Fibroblast of lung (primary cell): ENCODE data around the gene EHMT1. TPM values are rescaled to one million over a fixed set of nuclear protein-coding genes. Genes with fewer than 3 reads are reported as not detected.

Experiments used
- DNase-seq, 2 donors: peaks; one replicate each; pipeline versions ENCODE4 v3.0.0 to v3.0.0-alpha.2; 2010; ENCODE audit warnings: low read depth in 2 of 2
- H2AFZ ChIP-seq: 2 replicates; pipeline ENCODE4 v1.5.1; 2012; ENCODE audit warnings: low read length, control low read depth, inconsistent platforms
- H3K27ac ChIP-seq: 2 replicates; pipeline ENCODE4 v1.5.1; 2011; ENCODE audit warnings: low read length, control low read depth; ENCODE audit not compliant: insufficient read depth
- H3K27me3 ChIP-seq: 2 replicates; pipeline ENCODE4 v1.5.1; 2011; ENCODE audit warnings: mild to moderate bottlenecking, low read length; ENCODE audit not compliant: control insufficient read depth, insufficient read depth
- H3K36me3 ChIP-seq: 2 replicates; pipeline ENCODE4 v1.5.1; 2011; ENCODE audit warnings: low read length; ENCODE audit not compliant: control insufficient read depth, insufficient read depth
- H3K4me1 ChIP-seq: 2 replicates; pipeline ENCODE4 v1.5.1; 2011; ENCODE audit warnings: low read length; ENCODE audit not compliant: control insufficient read depth, insufficient read depth; ENCODE audit errors: extremely low read depth
- H3K4me2 ChIP-seq: 2 replicates; pipeline ENCODE4 v1.5.1; 2011; ENCODE audit warnings: low read length, control low read depth; ENCODE audit not compliant: insufficient read depth; ENCODE audit errors: extremely low read depth
- H3K4me3 ChIP-seq, 4 experiments: fragments of 200-600 bp in 1 of 4; sonication (generic) in 1 of 4; replicated peaks in 1 of 4; 2 replicates each; pipeline ENCODE4 v1.5.1; 2011 to 2016; ENCODE audit warnings: low read length in 4 of 4, low read depth in 3 of 4, mild to moderate bottlenecking in 3 of 4, control low read depth in 2 of 4, inconsistent platforms in 1 of 4, mixed read lengths in 1 of 4; ENCODE audit not compliant: insufficient read depth in 1 of 4; ENCODE audit errors: control extremely low read depth in 1 of 4
- H3K79me2 ChIP-seq: 2 replicates; pipeline ENCODE4 v1.5.1; 2012; ENCODE audit warnings: mild to moderate bottlenecking, low read length, inconsistent platforms; ENCODE audit not compliant: control insufficient read depth, insufficient read depth
- H3K9ac ChIP-seq: 2 replicates; pipeline ENCODE4 v1.5.1; 2011; ENCODE audit warnings: mild to moderate bottlenecking, low read length, control low read depth; ENCODE audit not compliant: insufficient read depth
- H3K9me3 ChIP-seq: 2 replicates; pipeline ENCODE4 v1.5.1; 2012; ENCODE audit warnings: low read depth, low read length; ENCODE audit not compliant: control insufficient read depth, insufficient read depth
- H4K20me1 ChIP-seq: 2 replicates; pipeline ENCODE4 v1.5.1; 2011; ENCODE audit warnings: low read length; ENCODE audit not compliant: control insufficient read depth, insufficient read depth; ENCODE audit errors: extremely low read depth
- CTCF ChIP-seq, 2 donors: IDR thresholded peaks in 1 of 2; conservative IDR thresholded peaks in 1 of 2; 1 replicate in 1 of 2; 2 replicates in 1 of 2; pipeline ENCODE4 v1.5.1; 2011 to 2012; ENCODE audit warnings: low read length in 2 of 2, control low read depth in 1 of 2, inconsistent platforms in 1 of 2, low read depth in 1 of 2, mild to moderate bottlenecking in 1 of 2
- EZH2 ChIP-seq: IDR thresholded peaks from 2 replicates; pipeline ENCODE4 v1.5.1; 2012; ENCODE audit warnings: low read length, control low read depth, mild to moderate bottlenecking; ENCODE audit errors: missing control alignments
- polyA plus RNA-seq, 2 donors: library from polyadenylated mRNA; depleted of rRNA in 1 of 2; stranded (reverse) in 1 of 2; unstranded in 1 of 2; fragments of >200 nt; gene quantifications; 2 replicates each; pipeline ENCODE4 v1.2.1, GENCODE V29; 2011 to 2012; ENCODE audit warnings: missing spikeins in 1 of 2
- total RNA-seq: library from RNA; depleted of rRNA; stranded (reverse); fragments of >200 nt; gene quantifications from 2 replicates; pipeline ENCODE4 v1.2.1, GENCODE V29; 2014

EHMT1 gene
- total and polyA plus RNA-seq, 2 donors (not counting 1 experiment from before 2014, with no cell fraction given), result 22.4 to 48.6 TPM

GRCh38 chr9:137578518-137579258 is 40.1 kb upstream of the EHMT1 start, which contains the start of gene DPH7:
DPH7 (minus strand) TSS chr9:137578925; CDS start chr9:137578777, 148 bp downstream.
- Histone ChIP-seq H3K4me3 (peak within 1 kb of the TSS; percentile 56 to 87 (median 80)), H2AFZ (peak within 1 kb of the TSS; percentile 90), H3K9ac (peak within 1 kb of the TSS; percentile 75), H3K4me2 (peak within 1 kb of the TSS; percentile 94), H3K36me3 (peaks cover 17% of the 10 kb centered on the region), H3K9me3 (no peaks in the 10 kb centered on the region), H3K4me1 (peaks cover 7% of the 10 kb centered on the region), H3K79me2 (peaks cover 30% of the 10 kb centered on the region), H4K20me1 (no peaks in the 10 kb centered on the region), H3K27ac (peak within 1 kb of the TSS; percentile 69), H3K27me3 (no peaks in the 10 kb centered on the region)
- TF ChIP-seq CTCF (conservative IDR thresholded peaks at IDR 0.05 in 1 of 2, IDR thresholded peaks at IDR 0.05 in 1 of 2; ENCODE audit: low read depth in 1 of 2, low read length in 2 of 2), result peak; percentile 71 to 72
- TF ChIP-seq EZH2, result no peak
- peak; percentile 85 to 88 for DNase-seq

DNA sequence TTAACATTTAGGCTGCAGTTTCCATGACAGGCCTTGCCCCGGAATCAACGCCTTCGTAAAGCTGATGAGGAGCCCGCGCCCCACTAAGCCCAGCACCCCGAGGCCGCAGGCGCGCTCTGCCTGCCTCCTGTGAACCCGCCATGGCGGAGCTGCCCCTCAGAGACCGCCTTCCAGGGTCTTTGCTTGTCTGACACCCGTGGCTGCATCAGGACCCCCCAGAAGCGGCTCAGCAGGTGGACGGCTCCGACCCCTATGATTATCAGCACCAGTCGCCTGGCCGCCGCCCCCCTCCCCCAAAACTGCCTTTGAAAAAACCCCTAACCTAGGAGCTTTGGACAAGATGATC is 39.6 kb upstream of the EHMT1 start:
- Histone ChIP-seq H3K27me3 (no peaks in the 10 kb centered on the region), H3K36me3 (peaks cover 15% of the 10 kb centered on the region), H3K27ac (peak overlapping the region; percentile 69), H3K4me2 (peak overlapping the region; percentile 65), H3K4me1 (peaks cover 7% of the 10 kb centered on the region), H2AFZ (peak overlapping the region; percentile 57), H4K20me1 (no peaks in the 10 kb centered on the region), H3K9ac (peak overlapping the region; percentile 55), H3K4me3 (peak overlapping the region; percentile 25 to 87 (median 71)), H3K9me3 (no peaks in the 10 kb centered on the region), H3K79me2 (peaks cover 28% of the 10 kb centered on the region)
- DNase-seq, result no peak
- TF ChIP-seq EZH2 (no peak), CTCF (conservative IDR thresholded peaks at IDR 0.05 in 1 of 2, IDR thresholded peaks at IDR 0.05 in 1 of 2; ENCODE audit: low read depth in 1 of 2, low read length in 2 of 2) (no peak)

DNA sequence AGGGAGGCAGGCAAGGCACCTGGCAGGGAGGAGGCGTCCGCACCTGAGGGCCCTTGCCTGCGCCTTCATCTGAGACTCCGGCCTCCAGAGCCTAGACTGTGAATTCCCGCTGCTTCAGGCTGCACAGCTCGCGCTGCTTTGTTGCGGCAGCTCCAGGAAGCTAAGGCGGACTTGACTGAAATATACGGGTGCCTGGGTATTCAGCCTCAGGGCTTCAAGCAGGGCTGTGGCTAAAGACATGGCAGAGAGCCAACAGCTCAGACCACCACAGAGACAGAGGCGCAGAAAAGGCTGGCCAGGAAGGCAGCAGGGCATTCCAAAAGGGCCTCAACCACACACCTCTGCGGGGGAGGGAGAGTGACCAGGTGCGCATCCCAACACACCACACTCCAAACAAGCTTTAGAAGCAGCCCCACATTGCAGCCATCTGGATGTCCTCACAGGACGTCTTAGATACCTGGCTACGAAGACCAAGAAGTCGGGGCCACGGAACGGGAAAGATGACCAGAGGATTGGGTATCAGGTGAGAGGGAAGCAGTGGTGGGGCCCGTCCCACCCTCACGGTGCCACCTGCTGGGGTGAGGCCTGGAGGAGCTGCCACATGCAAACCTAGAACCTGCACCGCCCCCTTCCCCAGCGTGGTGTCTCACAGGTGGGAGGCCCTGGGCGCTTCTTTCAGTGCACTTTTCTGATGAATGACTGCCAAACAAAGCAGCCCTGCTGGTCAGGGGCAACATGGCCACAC is 38.4 kb upstream of the EHMT1 start:
- Histone ChIP-seq H3K9me3 (no peaks in the 10 kb centered on the region), H3K4me2 (no peak overlapping the region), H3K9ac (no peak overlapping the region), H3K4me1 (peaks cover 7% of the 10 kb centered on the region), H3K27ac (no peak overlapping the region), H4K20me1 (no peaks in the 10 kb centered on the region), H2AFZ (no peak overlapping the region), H3K4me3 (no peak overlapping the region), H3K27me3 (no peaks in the 10 kb centered on the region), H3K79me2 (peaks cover 26% of the 10 kb centered on the region), H3K36me3 (peaks cover 14% of the 10 kb centered on the region)
- TF ChIP-seq CTCF (conservative IDR thresholded peaks at IDR 0.05 in 1 of 2, IDR thresholded peaks at IDR 0.05 in 1 of 2; ENCODE audit: low read depth in 1 of 2, low read length in 2 of 2) (no peak), EZH2 (no peak)
- no peak for DNase-seq
